B cell (primary cell): ENCODE measurements around the gene ZNF420. TPM values are rescaled to one million over a fixed set of nuclear protein-coding genes. Genes with fewer than 3 reads are reported as not detected.
"Not testable (repeated sequence)": the region's sequence is repeated elsewhere in the genome, so short reads cannot be mapped to it uniquely, and the experiment has no call there.

Experiments
- ATAC-seq: fragments of 200-7000 bp; cut with Tn5 transposase; one replicate; pipeline ENCODE4 v1.10.0; 2021; ENCODE audit warnings: low read depth, mild to moderate bottlenecking, moderate number of reproducible peaks, moderate library complexity
- CTCF ChIA-PET: fragments of 350-600 bp; sonication (Branson Sonifier 250); formaldehyde crosslinking; loops from one replicate; lab custom pipeline; 2021; ENCODE audit warnings: antibody characterized with exemption, inconsistent platforms; lab: Charles Lee
- POLR2A ChIA-PET: fragments of 350-600 bp; sonication (Branson Sonifier 250); formaldehyde crosslinking; loops from one replicate; lab custom pipeline; 2021; ENCODE audit warnings: antibody characterized with exemption; lab: Charles Lee
- DNase-seq: peaks from one replicate; pipeline ENCODE4 v3.0.0; 2013
- H2AFZ ChIP-seq: 2 replicates; pipeline ENCODE4 v1.6.1; 2012; ENCODE audit warnings: mild to moderate bottlenecking, low read depth, low read length; ENCODE audit not compliant: insufficient read depth, poor library complexity, severe bottlenecking
- H3K27ac ChIP-seq, 2 donors: 1 replicate in 1 of 2; 2 replicates in 1 of 2; pipeline ENCODE4 v1.5.1; 2012 to 2013; ENCODE audit warnings: low read length in 2 of 2, mild to moderate bottlenecking in 2 of 2, moderate library complexity in 1 of 2
- H3K27me3 ChIP-seq, 4 experiments: fragments of 200-600 bp in 1 of 4; sonication (generic) in 1 of 4; replicated peaks in 1 of 4; 1 replicate in 2 of 4; 2 replicates in 2 of 4; pipeline versions ENCODE4 v1.6.1 to v1.7.0; 2013 to 2016; ENCODE audit warnings: low read length in 3 of 4, mild to moderate bottlenecking in 2 of 4, mixed read lengths in 1 of 4, moderate library complexity in 1 of 4; ENCODE audit not compliant: insufficient read depth in 4 of 4, control insufficient read depth in 3 of 4; ENCODE audit errors: control extremely low read depth in 1 of 4
- H3K36me3 ChIP-seq, 2 experiments: replicated peaks in 1 of 2; 1 replicate in 1 of 2; 2 replicates in 1 of 2; pipeline versions ENCODE4 v1.6.1 to v1.7.1; 2013; ENCODE audit warnings: low read length in 1 of 2; ENCODE audit not compliant: insufficient read depth in 2 of 2, control insufficient read depth in 1 of 2; ENCODE audit errors: control extremely low read depth in 1 of 2, extremely low read depth in 1 of 2
- H3K4me1 ChIP-seq, 2 donors: fragments of 200-600 bp in 1 of 2; sonication (generic) in 1 of 2; 1 replicate in 1 of 2; 2 replicates in 1 of 2; pipeline versions ENCODE4 v1.5.1 to v1.6.1; 2013 to 2017; ENCODE audit warnings: low read length in 2 of 2; ENCODE audit not compliant: control insufficient read depth in 2 of 2, insufficient read depth in 2 of 2
- H3K4me2 ChIP-seq: replicated peaks from 2 replicates; pipeline ENCODE3; 2012; ENCODE audit warnings: mild to moderate bottlenecking, low read depth, low read length; ENCODE audit not compliant: poor library complexity, severe bottlenecking
- H3K4me3 ChIP-seq, 5 experiments: fragments of 200-600 bp in 1 of 5; sonication (generic) in 1 of 5; 1 replicate in 3 of 5; 2 replicates in 2 of 5; pipeline versions ENCODE4 v1.5.1 to v1.7.0; 2011 to 2016; ENCODE audit warnings: low read length in 4 of 5, mild to moderate bottlenecking in 4 of 5, low read depth in 2 of 5, control low read depth in 1 of 5, moderate library complexity in 1 of 5; ENCODE audit not compliant: insufficient read depth in 1 of 5; ENCODE audit errors: control extremely low read depth in 1 of 5, extremely low read depth in 1 of 5
- H3K79me2 ChIP-seq: fragments of 200-600 bp; sonication (generic); one replicate; pipeline ENCODE4 v1.6.0; 2016; ENCODE audit warnings: low read length; ENCODE audit not compliant: control insufficient read depth, insufficient read depth
- H3K9ac ChIP-seq: fragments of 200-600 bp; sonication (generic); 2 replicates; pipeline ENCODE4 v1.6.1; 2017; ENCODE audit warnings: mild to moderate bottlenecking, low read length, moderate library complexity
- H3K9me3 ChIP-seq, 3 donors: one replicate each; pipeline versions ENCODE4 v1.6.1 to v1.7.1; 2013; ENCODE audit warnings: low read length in 2 of 3; ENCODE audit not compliant: control insufficient read depth in 2 of 3, insufficient read depth in 1 of 3; ENCODE audit errors: control extremely low read depth in 1 of 3
- H4K20me1 ChIP-seq: 2 replicates; pipeline ENCODE4 v1.6.0; 2012; ENCODE audit warnings: mild to moderate bottlenecking, low read length; ENCODE audit not compliant: insufficient read depth, control insufficient read depth, poor library complexity, severe bottlenecking
- H3K27ac Mint-ChIP-seq: one replicate; pipeline ENCODE4 v1.8.0; 2021; ENCODE audit warnings: mixed read lengths
- H3K27me3 Mint-ChIP-seq: one replicate; pipeline ENCODE4 v1.8.0; 2021; ENCODE audit warnings: mixed read lengths
- H3K4me1 Mint-ChIP-seq: one replicate; pipeline ENCODE4 v1.8.0; 2021; ENCODE audit warnings: mixed read lengths
- H3K4me3 Mint-ChIP-seq: one replicate; pipeline ENCODE4 v1.8.0; 2021; ENCODE audit warnings: mixed read lengths
- H3K9me3 Mint-ChIP-seq: one replicate; pipeline ENCODE4 v1.8.0; 2022; ENCODE audit warnings: mixed read lengths; ENCODE audit not compliant: insufficient read depth
- EZH2 ChIP-seq: IDR thresholded peaks from 2 replicates; pipeline ENCODE4 v1.6.1; 2012; ENCODE audit warnings: borderline replicate concordance, low read depth, mild to moderate bottlenecking, moderate library complexity, low read length; ENCODE audit not compliant: insufficient read depth, poor library complexity, severe bottlenecking
- WGBS: methylation state at CpG from one replicate; pipeline ENCODE4 v1.1.5; 2013; ENCODE audit warnings: missing lambda C conversion rate; ENCODE audit not compliant: insufficient coverage; 5-methylcytosine and 5-hydroxymethylcytosine counted together
- intact Hi-C: fragments of 100-400 bp; cut with micrococcal nuclease; formaldehyde crosslinking; loops from one replicate; pipeline ENCODE4 v1.10.0; 2022
- polyA plus RNA-seq: library from polyadenylated mRNA; depleted of rRNA; stranded (reverse); fragments of >200 nt; gene quantifications from 2 replicates; pipeline ENCODE4 v1.2.3, GENCODE V29; 2012
- total RNA-seq, 2 donors: library from RNA; stranded (reverse); fragments of 120-200 nt in 1 of 2; gene quantifications; 1 replicate in 1 of 2; 2 replicates in 1 of 2; pipeline versions ENCODE4 v1.2.3 to v1.2.4, GENCODE V29; 2013 to 2022
- TF ChIP-seq, protein P1 (sequence below): fragments of 200-600 bp; IDR thresholded peaks from one replicate; pipeline ENCODE4 v1.8.0; 2022; ENCODE audit warnings: antibody characterized with exemption, mild to moderate bottlenecking

The ZNF420 gene
- total and polyA plus RNA-seq, 2 donors (not counting 1 experiment from before 2014, with no cell fraction given) = 10.4 to 17.4 TPM

DNA sequence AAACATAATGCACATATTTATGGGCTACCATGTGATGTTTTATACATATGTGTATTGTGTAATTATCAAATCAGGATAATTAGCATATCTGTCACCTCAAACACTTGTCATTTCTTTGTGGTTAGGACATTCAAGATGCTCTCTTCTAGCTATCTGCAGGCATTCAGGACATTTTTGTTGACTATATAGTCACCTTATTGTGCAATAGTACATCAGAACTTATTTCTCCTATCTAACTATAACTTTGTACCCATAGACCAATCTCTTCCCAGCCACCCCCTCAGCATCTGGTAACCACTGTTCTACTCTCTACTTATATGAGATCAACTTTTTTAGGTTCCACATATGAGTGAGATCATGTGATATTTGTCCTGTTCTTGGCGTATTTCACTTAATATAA lies 20.3 kb downstream of the ZNF420 start:
- H2AFZ ChIP-seq = no peak overlapping the region
- intact Hi-C loops = no loop called here
- no peak for TF ChIP-seq EZH2
- TF ChIP-seq, protein P1, sequence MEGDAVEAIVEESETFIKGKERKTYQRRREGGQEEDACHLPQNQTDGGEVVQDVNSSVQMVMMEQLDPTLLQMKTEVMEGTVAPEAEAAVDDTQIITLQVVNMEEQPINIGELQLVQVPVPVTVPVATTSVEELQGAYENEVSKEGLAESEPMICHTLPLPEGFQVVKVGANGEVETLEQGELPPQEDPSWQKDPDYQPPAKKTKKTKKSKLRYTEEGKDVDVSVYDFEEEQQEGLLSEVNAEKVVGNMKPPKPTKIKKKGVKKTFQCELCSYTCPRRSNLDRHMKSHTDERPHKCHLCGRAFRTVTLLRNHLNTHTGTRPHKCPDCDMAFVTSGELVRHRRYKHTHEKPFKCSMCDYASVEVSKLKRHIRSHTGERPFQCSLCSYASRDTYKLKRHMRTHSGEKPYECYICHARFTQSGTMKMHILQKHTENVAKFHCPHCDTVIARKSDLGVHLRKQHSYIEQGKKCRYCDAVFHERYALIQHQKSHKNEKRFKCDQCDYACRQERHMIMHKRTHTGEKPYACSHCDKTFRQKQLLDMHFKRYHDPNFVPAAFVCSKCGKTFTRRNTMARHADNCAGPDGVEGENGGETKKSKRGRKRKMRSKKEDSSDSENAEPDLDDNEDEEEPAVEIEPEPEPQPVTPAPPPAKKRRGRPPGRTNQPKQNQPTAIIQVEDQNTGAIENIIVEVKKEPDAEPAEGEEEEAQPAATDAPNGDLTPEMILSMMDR = no peak
- Mint-ChIP-seq H3K4me1 (no peaks in the 10 kb centered on the region), H3K4me3 (no peak overlapping the region), H3K9me3 (peaks cover 31% of the 10 kb centered on the region), H3K27me3 (no peaks in the 10 kb centered on the region), H3K27ac (no peak overlapping the region)
- no CpG with 5 or more reads among the region's 1 CpG for WGBS
- H3K4me2 ChIP-seq = no peak overlapping the region
- peaks cover 9 to 49% (median 36%) of the 10 kb centered on the region in 3 donors for H3K9me3 ChIP-seq
- no peaks in the 10 kb centered on the region for H4K20me1 ChIP-seq
- no peaks in the 10 kb centered on the region for H3K4me1 ChIP-seq
- peaks cover 5 to 63% of the 10 kb centered on the region in 2 experiments for H3K36me3 ChIP-seq
- POLR2A ChIA-PET = no interaction called here
- ATAC-seq = no peak
- no peaks in the 10 kb centered on the region for H3K27me3 ChIP-seq
- H3K4me3 ChIP-seq = no peak overlapping the region
- peaks cover under 1% of the 10 kb centered on the region for H3K79me2 ChIP-seq
- CTCF ChIA-PET = no interaction called here
- H3K27ac ChIP-seq = no peak overlapping the region
- DNase-seq = no peak
- no peak overlapping the region for H3K9ac ChIP-seq

DNA sequence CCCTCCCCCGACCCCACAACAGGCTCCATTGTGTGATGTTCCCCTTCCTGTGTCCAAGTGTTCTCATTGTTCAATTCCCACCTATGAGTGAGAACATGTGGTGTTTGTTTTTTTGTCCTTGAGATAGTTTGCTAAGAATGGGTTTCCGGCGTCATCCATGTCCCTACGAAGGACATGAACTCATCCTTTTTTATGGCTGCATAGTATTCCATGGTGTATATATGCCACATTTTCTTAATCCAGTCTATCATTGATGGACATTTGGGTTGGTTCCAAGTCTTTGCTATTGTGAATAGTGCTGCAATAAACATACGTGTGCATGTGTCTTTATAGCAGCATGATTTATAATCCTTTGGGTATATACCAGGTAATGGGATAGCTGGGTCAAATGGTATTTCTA lies 25.9 kb downstream of the ZNF420 start:
- H3K4me3 Mint-ChIP-seq, H3K4me2 ChIP-seq, H3K9ac ChIP-seq, H3K4me3 ChIP-seq, H3K27me3 Mint-ChIP-seq, H3K4me1 Mint-ChIP-seq, POLR2A ChIA-PET, H3K27ac ChIP-seq, H4K20me1 ChIP-seq, ATAC-seq, H3K79me2 ChIP-seq, H3K4me1 ChIP-seq, H3K27ac Mint-ChIP-seq, intact Hi-C loops, DNase-seq, H3K27me3 ChIP-seq, H2AFZ ChIP-seq, CTCF ChIA-PET: not testable (repeated sequence)
- H3K36me3 ChIP-seq = peaks cover 4 to 50% of the 10 kb centered on the region in 2 experiments
- peaks cover 11 to 48% (median 35%) of the 10 kb centered on the region in 3 donors for H3K9me3 ChIP-seq
- no CpG with 5 or more reads among the region's 5 CpGs for WGBS
- peaks cover 32% of the 10 kb centered on the region for H3K9me3 Mint-ChIP-seq

DNA sequence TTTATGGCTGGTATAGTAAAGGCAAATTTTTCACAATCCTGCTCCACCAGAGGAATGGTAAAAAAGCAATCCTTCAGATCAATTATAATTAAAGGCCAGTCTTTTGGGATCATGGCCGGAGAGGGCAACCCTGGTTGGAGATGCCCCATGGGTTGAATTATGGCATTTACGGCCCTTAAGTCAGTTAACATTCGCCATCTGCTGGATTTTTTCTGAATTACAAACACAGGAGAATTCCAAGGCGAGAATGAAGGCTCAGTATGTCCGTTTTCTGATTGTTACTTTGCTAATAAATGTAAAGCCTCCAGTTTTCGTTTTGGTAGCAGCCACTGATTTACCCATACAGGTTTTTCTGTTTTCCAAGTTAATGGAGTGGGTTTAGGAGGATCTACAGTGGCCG lies 33.5 kb downstream of the ZNF420 start:
- ATAC-seq, H3K27ac Mint-ChIP-seq, DNase-seq, H3K27me3 Mint-ChIP-seq, H3K27me3 ChIP-seq, H4K20me1 ChIP-seq, H3K4me3 Mint-ChIP-seq, H3K79me2 ChIP-seq, H3K9ac ChIP-seq, H3K27ac ChIP-seq, CTCF ChIA-PET, H3K4me3 ChIP-seq, H3K4me1 Mint-ChIP-seq, H2AFZ ChIP-seq, H3K4me2 ChIP-seq, H3K4me1 ChIP-seq, POLR2A ChIA-PET, intact Hi-C loops: not testable (repeated sequence)
- H3K36me3 ChIP-seq = peaks cover 8 to 59% of the 10 kb centered on the region in 2 experiments
- H3K9me3 ChIP-seq = peaks cover 6 to 61% (median 61%) of the 10 kb centered on the region in 3 donors
- peaks cover 51% of the 10 kb centered on the region for H3K9me3 Mint-ChIP-seq
- 93% methylated on average over 3 of the region's 7 CpGs for WGBS
